A549 treated with Hydrocortisone at 1 μM for 4 hours (cell line): ENCODE measurements around the gene RBPJ. TPM values are rescaled to one million over a fixed set of nuclear protein-coding genes. Genes with fewer than 3 reads are reported as not detected.

ENCODE experiments used
- total RNA-seq: library from RNA; stranded (reverse); fragments of 200-300 nt; extraction: Qiagen RNA extraction; gene quantifications from 5 replicates; pipeline ENCODE4 v1.2.3, GENCODE V29; 2022

RBPJ gene
- 8.8 to 15.3 TPM (median 11.8 TPM) in 5 replicates for total RNA-seq

DNA sequence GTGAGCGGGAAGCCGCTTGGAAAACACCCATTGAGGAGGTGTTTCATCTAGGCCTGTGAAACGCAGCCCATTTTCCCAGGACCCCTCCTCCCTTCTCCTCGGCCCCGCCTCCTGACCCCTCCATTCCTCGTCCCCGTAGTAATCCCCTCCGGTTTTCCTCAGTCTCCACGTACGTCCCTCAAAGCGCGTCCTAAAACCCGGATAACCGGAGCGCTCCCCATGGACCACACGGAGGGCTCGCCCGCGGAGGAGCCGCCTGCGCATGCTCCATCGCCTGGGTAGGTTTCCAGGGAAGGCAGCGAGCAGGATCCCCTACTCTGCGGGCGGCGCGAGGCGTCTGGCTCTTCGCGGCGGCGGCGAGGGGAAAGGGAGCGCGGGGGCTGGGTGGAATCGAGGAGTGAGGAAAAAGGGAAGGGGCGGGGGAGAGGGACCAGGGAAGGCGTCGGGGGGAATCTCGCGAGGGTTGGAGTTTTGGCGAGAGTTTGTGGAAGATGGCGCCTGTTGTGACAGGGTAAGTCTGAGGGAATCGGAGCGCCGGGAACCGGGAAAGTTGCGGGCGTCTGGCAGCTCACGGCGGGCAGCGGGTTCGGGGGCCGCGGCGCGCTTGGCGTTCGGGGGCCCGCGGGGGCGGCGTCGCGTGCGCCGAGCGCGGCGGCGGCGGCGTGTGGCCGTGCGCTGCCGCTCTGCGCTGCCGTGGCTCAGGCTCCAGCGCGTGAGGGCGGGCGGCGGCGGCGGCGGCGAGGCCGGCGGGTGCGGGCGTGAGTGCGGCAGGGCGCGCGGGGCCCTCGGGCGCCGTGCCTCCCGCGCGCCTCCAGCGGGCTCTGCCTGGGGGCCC is at the start of gene RBPJ:
RBPJ (plus strand) TSS at position 477 of the 835 bp plus-strand sequence; CDS start at position 492, 15 bp downstream.

Other genes starting within 250 kb of the RBPJ start
- not detected in 5 replicates for gene CCKAR, start 169.5 kb downstream of the RBPJ start, total RNA-seq